ENCODE results near the gene ARPC2.

Gene ARPC2

GRCh38 chr2:218228366-218229090 is 11.5 kb downstream of the ARPC2 start:
- Mint-ChIP-seq H3K4me3 (peak overlapping the region; percentile 83), H3K9me3 (ENCODE audit: low read depth) (no peaks in the 10 kb centered on the region), H3K4me1 (ENCODE audit: low read depth) (peaks cover 82% of the 10 kb centered on the region), H3K36me3 (peaks cover 28% of the 10 kb centered on the region), H3K27me3 (no peaks in the 10 kb centered on the region), H3K27ac (peak overlapping the region; percentile 97)

- Mint-ChIP-seq H3K27me3 (no peaks in the 10 kb centered on the region), H3K36me3 (peaks cover 28% of the 10 kb centered on the region)
Measured at GRCh38 chr2:218229239-218229638, 12.2 kb downstream of the ARPC2 start.

GRCh38 chr2:218229851-218230250 is 12.9 kb downstream of the ARPC2 start:
- Mint-ChIP-seq H3K4me3 (peak overlapping the region; percentile 73), H3K27me3 (no peaks in the 10 kb centered on the region), H3K9me3 (ENCODE audit: low read depth) (no peaks in the 10 kb centered on the region), H3K27ac (peak overlapping the region; percentile 34), H3K36me3 (peaks cover 28% of the 10 kb centered on the region), H3K4me1 (ENCODE audit: low read depth) (peaks cover 78% of the 10 kb centered on the region)

More at GRCh38 chr2:218229239-218229638, 12.2 kb downstream of the ARPC2 start:
- Mint-ChIP-seq H3K4me3 (peak overlapping the region; percentile 83), H3K9me3 (ENCODE audit: low read depth) (no peaks in the 10 kb centered on the region), H3K4me1 (ENCODE audit: low read depth) (peaks cover 79% of the 10 kb centered on the region), H3K27ac (peak overlapping the region; percentile 97)

GRCh38 chr2:218230882-218231281 is 13.9 kb downstream of the ARPC2 start:
- Mint-ChIP-seq H3K27me3 (no peaks in the 10 kb centered on the region), H3K4me3 (peak overlapping the region; percentile 73), H3K9me3 (ENCODE audit: low read depth) (no peaks in the 10 kb centered on the region), H3K4me1 (ENCODE audit: low read depth) (peaks cover 72% of the 10 kb centered on the region), H3K36me3 (peaks cover 26% of the 10 kb centered on the region), H3K27ac (peak overlapping the region; percentile 89)

GRCh38 chr2:218233543-218233942 is 16.6 kb downstream of the ARPC2 start:
- H3K4me3 Mint-ChIP-seq, result no peak overlapping the region
- peak overlapping the region; percentile 54 for H3K27ac Mint-ChIP-seq
- peaks cover 52% of the 10 kb centered on the region for H3K4me1 Mint-ChIP-seq (ENCODE audit: low read depth)
- no peaks in the 10 kb centered on the region for H3K9me3 Mint-ChIP-seq (ENCODE audit: low read depth)
- no peaks in the 10 kb centered on the region for H3K27me3 Mint-ChIP-seq
- peaks cover 17% of the 10 kb centered on the region for H3K36me3 Mint-ChIP-seq

GRCh38 chr2:218234521-218234920 is 17.5 kb downstream of the ARPC2 start:
- no peaks in the 10 kb centered on the region for H3K27me3 Mint-ChIP-seq
- H3K27ac Mint-ChIP-seq, result peak overlapping the region; percentile 76
- no peak overlapping the region for H3K4me3 Mint-ChIP-seq
- no peaks in the 10 kb centered on the region for H3K9me3 Mint-ChIP-seq (ENCODE audit: low read depth)
- H3K36me3 Mint-ChIP-seq, result peaks cover 10% of the 10 kb centered on the region
- H3K4me1 Mint-ChIP-seq (ENCODE audit: low read depth), result peaks cover 47% of the 10 kb centered on the region

GRCh38 chr2:218235017-218235416 is 18.0 kb downstream of the ARPC2 start:
- H3K36me3 Mint-ChIP-seq, result peaks cover 10% of the 10 kb centered on the region
- no peaks in the 10 kb centered on the region for H3K9me3 Mint-ChIP-seq (ENCODE audit: low read depth)
- H3K4me3 Mint-ChIP-seq, result no peak overlapping the region
- H3K27ac Mint-ChIP-seq, result peak overlapping the region; percentile 64
- H3K4me1 Mint-ChIP-seq (ENCODE audit: low read depth), result peaks cover 44% of the 10 kb centered on the region
- no peaks in the 10 kb centered on the region for H3K27me3 Mint-ChIP-seq

GRCh38 chr2:218236829-218237228 is 19.8 kb downstream of the ARPC2 start:
- H3K4me1 Mint-ChIP-seq (ENCODE audit: low read depth), result peaks cover 38% of the 10 kb centered on the region
- H3K36me3 Mint-ChIP-seq, result peaks cover 4% of the 10 kb centered on the region
- H3K27me3 Mint-ChIP-seq, result no peaks in the 10 kb centered on the region
- no peaks in the 10 kb centered on the region for H3K9me3 Mint-ChIP-seq (ENCODE audit: low read depth)
- no peak overlapping the region for H3K27ac Mint-ChIP-seq
- H3K4me3 Mint-ChIP-seq, result no peak overlapping the region

GRCh38 chr2:218238887-218239286 is 21.9 kb downstream of the ARPC2 start:
- Mint-ChIP-seq H3K9me3 (ENCODE audit: low read depth) (no peaks in the 10 kb centered on the region), H3K27ac (no peak overlapping the region), H3K4me3 (no peak overlapping the region), H3K27me3 (no peaks in the 10 kb centered on the region), H3K36me3 (peaks cover 2% of the 10 kb centered on the region), H3K4me1 (ENCODE audit: low read depth) (peaks cover 40% of the 10 kb centered on the region)

GRCh38 chr2:218244204-218244603 is 27.2 kb downstream of the ARPC2 start:
- Mint-ChIP-seq H3K27ac (peak overlapping the region; percentile 90), H3K9me3 (ENCODE audit: low read depth) (no peaks in the 10 kb centered on the region), H3K36me3 (peaks cover 3% of the 10 kb centered on the region), H3K4me3 (no peak overlapping the region), H3K4me1 (ENCODE audit: low read depth) (peaks cover 36% of the 10 kb centered on the region), H3K27me3 (no peaks in the 10 kb centered on the region)

- Mint-ChIP-seq H3K9me3 (ENCODE audit: low read depth) (no peaks in the 10 kb centered on the region), H3K27me3 (no peaks in the 10 kb centered on the region), H3K27ac (peak overlapping the region; percentile 90), H3K4me3 (peak overlapping the region; percentile 20), H3K36me3 (peaks cover 7% of the 10 kb centered on the region), H3K4me1 (ENCODE audit: low read depth) (peaks cover 34% of the 10 kb centered on the region)
Measured at GRCh38 chr2:218244665-218245064, 27.7 kb downstream of the ARPC2 start.

- H3K27ac Mint-ChIP-seq, result peak overlapping the region; percentile 90
- no peaks in the 10 kb centered on the region for H3K27me3 Mint-ChIP-seq
- no peaks in the 10 kb centered on the region for H3K9me3 Mint-ChIP-seq (ENCODE audit: low read depth)
- peaks cover 36% of the 10 kb centered on the region for H3K4me1 Mint-ChIP-seq (ENCODE audit: low read depth)
- no peak overlapping the region for H3K4me3 Mint-ChIP-seq
- H3K36me3 Mint-ChIP-seq, result peaks cover 11% of the 10 kb centered on the region
Measured at GRCh38 chr2:218245214-218245613, 28.2 kb downstream of the ARPC2 start.

GRCh38 chr2:218249691-218250090 is 32.7 kb downstream of the ARPC2 start:
- Mint-ChIP-seq H3K27ac (peak overlapping the region; percentile 66), H3K4me3 (no peak overlapping the region), H3K36me3 (peaks cover 9% of the 10 kb centered on the region), H3K9me3 (ENCODE audit: low read depth) (no peaks in the 10 kb centered on the region), H3K4me1 (ENCODE audit: low read depth) (peaks cover 17% of the 10 kb centered on the region), H3K27me3 (no peaks in the 10 kb centered on the region)

- Mint-ChIP-seq H3K9me3 (ENCODE audit: low read depth) (no peaks in the 10 kb centered on the region), H3K27ac (peak overlapping the region; percentile 38), H3K27me3 (no peaks in the 10 kb centered on the region), H3K4me1 (ENCODE audit: low read depth) (peaks cover 28% of the 10 kb centered on the region), H3K4me3 (no peak overlapping the region), H3K36me3 (peaks cover 12% of the 10 kb centered on the region)
Measured at GRCh38 chr2:218252509-218253231, 35.7 kb downstream of the ARPC2 start.

- Mint-ChIP-seq H3K4me3 (no peak overlapping the region), H3K4me1 (ENCODE audit: low read depth) (peaks cover 30% of the 10 kb centered on the region), H3K36me3 (peaks cover 12% of the 10 kb centered on the region), H3K27ac (no peak overlapping the region), H3K27me3 (no peaks in the 10 kb centered on the region), H3K9me3 (ENCODE audit: low read depth) (no peaks in the 10 kb centered on the region)
Measured at GRCh38 chr2:218253232-218253625, 36.2 kb downstream of the ARPC2 start.

Data from activated naive CD8-positive, alpha-beta T cell (primary cell).